ENCODE measurements around the gene GNAT2.

- TF ChIP-seq SMAD1 (IDR thresholded peaks at IDR 0.05; ENCODE audit: low read depth, partially characterized antibody) (no peak), CHD4 (IDR thresholded peaks at IDR 0.05) (no peak), EZH2 (IDR thresholded peaks at IDR 0.05; ENCODE audit: borderline replicate concordance, control insufficient read depth, low read depth, low read length) (no peak), SUZ12 (IDR thresholded peaks at IDR 0.05; ENCODE audit: unreplicated experiment) (no peak), NFIC (IDR thresholded peaks at IDR 0.05; ENCODE audit: low read depth, low read length) (no peak), TAF1 (IDR thresholded peaks at IDR 0.05; ENCODE audit: borderline replicate concordance, low read depth, low read length) (no peak), BHLHE40 (IDR thresholded peaks at IDR 0.05; ENCODE audit: borderline replicate concordance in 1 of 2, low read depth in 2 of 2, low read length in 1 of 2) (no peak), POLR2A (IDR thresholded peaks at IDR 0.05; ENCODE audit: low read depth, low read length) (no peak), MXI1 (IDR thresholded peaks at IDR 0.05; ENCODE audit: low read depth, low read length) (no peak), EP300 (IDR thresholded peaks at IDR 0.05; ENCODE audit: borderline replicate concordance in 1 of 2, control insufficient read depth in 1 of 2, low read depth in 2 of 2, low read length in 2 of 2) (no peak), CTCF (IDR thresholded peaks at IDR 0.05 in 2 of 3, conservative IDR thresholded peaks at IDR 0.05 in 1 of 3; ENCODE audit: control insufficient read depth in 2 of 3, extremely low read depth in 1 of 3, insufficient read depth in 1 of 3, low read depth in 3 of 3, low read length in 3 of 3) (no peak), RCOR1 (conservative IDR thresholded peaks at IDR 0.05; ENCODE audit: low read depth, low read length) (no peak)
Observed at GRCh38 chr1:109644670-109645069, 25.3 kb upstream of the GNAT2 start.

All from GM12878 (cell line).